Right kidney (tissue), 1 donor: ENCODE data around the gene TSHZ2.
"Not testable (repeated sequence)": the region's sequence is repeated elsewhere in the genome, so short reads cannot be mapped to it uniquely, and the experiment has no call there.

Experiments used
- DNase-seq: peaks from one replicate; pipeline ENCODE4 v3.0.0-alpha.2; 2016

The TSHZ2 gene

DNA sequence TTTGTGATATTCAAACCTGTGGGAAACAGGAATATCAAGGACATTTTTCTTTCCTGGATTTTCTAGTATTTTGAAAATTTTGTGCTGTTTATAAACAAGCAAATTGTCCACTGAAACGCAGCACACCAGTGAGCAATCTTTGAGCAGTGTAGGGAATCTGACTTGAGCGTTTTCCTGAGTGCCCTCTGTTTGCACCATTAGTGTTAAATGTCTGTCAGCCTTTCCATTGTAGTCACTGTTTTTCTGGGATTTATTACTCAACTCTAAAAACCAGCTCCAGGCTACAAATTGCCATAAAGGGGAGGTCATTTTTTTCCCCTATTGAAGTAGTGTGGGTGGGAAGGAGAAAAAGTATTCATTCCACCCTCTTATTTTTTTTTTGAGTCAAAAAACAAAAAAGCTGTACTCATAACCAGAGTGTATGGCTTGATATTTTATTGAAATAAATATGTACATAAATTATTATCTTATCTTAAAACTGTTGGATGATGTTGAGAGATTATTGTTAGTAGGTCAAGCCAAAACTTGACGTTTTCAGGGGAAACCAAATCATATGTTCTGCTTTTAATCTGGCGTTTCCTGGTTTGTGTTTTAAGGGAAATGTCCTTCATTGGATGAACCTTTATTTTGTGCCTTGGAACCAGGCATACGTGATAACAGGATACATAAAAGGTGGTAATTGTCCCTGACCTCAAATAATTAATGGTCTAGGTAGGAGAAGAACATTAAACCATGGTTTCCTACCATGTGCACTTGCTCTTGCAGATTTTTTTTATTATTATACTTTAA, 51.8 kb downstream of the TSHZ2 start:
- DNase-seq: no peak

DNA sequence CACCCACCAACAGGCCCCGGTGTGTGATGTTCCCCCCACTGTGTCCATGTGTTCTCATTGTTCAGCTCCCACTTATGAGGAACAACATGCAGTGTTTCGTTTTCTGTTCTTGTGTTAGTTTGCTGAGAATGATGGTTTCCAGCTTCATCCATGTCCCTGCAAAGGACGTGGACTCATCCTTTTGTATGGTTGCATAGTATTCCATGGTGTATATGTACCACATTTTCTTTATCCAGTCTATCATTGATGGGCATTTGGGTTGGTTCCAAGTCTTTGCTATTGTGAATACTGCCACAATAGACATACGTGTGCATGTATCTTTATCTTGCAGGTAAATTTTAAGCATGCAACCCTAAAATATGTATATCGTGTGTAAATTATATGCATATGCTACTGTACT, 52.5 kb downstream of the TSHZ2 start:
- DNase-seq: not testable (repeated sequence)

DNA sequence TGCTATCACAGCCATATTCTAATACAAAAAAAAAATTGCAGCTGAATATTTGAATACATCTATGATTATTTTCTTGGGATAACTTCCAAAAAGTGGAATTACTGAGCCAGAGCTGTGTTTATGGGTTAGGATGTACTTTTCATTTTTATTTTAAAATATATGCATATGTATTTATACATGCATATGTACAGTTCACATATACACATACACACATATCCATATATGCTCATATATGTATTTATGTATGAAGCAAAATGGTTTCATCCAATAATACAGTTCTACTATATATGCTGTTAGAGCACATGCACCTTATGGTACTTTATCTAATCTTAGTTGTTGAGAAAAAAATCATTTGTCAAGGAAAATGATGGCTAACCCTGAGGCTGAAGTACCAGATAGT, 54.9 kb downstream of the TSHZ2 start:
- DNase-seq: no peak

DNA sequence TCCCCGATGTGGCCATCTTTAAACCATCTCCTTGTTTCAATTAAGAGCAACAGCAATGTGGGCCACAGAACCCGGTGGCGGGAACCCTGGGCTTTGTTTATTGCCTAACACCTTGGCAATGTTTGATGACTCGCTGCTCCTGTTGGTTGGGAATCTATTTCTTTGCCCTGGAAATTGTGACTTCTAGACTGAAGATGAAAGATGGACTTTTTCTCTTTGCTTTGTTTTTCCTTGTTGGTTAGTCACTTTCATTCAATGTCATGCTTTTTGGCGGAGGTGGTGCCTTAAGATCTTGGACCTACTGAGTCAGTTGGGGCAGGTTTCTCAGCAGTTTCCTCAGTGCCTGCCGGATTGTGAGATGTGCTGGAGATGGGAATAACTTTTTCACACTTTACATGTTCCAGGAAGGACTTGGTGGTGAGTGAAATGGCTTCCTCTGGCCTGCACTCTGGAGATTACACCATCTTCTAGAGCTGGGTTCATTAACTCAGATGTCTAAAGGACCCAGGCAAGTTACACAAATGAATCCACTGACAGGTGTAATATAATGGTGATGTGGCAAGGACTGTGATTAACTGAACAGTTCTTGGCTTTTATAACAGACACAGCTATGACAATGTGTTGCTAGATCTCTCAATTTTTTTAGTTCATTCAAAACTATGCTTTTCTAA, 56.3 kb downstream of the TSHZ2 start:
- DNase-seq: no peak

DNA sequence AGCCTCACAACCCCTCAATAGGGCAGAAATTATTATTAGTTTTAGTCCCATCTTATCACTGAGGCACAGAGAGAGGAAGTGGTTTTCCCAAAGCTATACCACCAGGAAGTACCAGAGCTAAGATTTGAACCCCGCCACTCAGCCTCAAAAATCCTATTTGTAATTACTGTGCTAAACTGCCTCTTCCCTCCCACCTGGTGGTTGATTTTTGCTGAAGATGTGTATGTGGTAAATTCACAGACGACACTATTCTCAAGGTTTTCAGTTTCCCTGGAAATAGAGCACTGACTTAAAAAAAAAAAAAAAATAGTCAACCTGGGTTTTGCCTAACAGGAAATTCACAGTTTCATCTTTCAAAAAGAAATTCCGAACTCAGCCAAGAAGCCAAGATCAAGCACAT, 57.9 kb downstream of the TSHZ2 start:
- DNase-seq: no peak

DNA sequence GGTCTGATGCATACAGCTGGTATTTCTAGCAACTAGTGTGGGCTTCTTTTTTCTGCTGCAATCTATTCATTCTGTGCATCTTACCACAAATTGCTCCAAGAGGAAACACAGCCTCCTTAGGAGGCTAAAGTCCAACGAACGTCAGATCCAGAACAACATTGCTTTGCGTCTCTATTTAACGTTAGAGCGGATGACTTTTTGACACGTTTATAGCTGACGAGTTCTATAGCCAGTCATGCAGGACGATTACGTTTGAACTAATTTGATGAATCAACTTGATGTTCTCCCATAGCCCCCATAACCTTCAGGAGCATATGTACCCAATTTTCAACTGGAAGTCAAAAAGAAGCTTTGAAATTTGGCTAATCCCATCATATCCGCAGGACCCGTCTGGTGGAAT, 59.9 kb downstream of the TSHZ2 start:
- no peak for DNase-seq

DNA sequence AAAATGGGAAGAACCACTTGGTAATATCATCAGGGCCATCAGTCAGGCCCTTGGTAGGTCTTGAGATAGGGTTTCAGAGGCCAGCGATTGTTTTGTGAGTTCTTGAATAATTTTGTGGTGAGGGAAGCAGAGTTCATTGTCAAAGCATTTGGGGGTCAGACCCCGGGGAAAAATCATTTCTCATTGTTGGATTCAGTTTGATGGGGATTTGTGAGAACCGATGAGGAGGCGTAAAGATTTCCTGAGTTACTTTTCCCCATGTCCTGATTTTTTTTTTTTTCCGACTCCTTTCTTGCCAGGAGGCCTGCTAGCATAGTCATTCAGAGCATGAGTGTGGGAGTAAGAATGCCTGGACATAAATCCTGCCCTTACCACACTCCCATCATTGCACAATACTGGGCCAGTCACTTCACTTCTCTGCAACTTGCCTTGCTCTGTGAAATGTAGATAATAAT, 60.3 kb downstream of the TSHZ2 start:
- DNase-seq: peak; percentile 40

DNA sequence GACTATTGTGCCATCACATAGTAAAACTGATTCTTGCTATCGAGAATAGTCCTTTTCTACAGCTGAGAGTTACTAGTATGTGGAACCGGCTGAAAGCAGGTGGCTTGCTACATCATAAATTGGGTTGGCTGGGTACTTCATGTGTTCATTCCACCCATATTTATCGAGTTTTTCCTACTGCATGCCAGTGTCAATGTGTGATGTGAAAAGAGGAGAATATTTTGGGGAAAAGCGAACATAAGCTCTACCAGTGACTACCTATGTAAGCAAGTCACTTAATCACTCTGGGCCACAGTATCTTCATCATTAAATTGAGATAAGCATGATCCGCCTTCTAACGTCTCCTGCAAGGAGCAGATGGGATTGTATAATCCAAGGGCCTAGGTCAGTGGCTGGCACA, 61.0 kb downstream of the TSHZ2 start:
- no peak for DNase-seq

DNA sequence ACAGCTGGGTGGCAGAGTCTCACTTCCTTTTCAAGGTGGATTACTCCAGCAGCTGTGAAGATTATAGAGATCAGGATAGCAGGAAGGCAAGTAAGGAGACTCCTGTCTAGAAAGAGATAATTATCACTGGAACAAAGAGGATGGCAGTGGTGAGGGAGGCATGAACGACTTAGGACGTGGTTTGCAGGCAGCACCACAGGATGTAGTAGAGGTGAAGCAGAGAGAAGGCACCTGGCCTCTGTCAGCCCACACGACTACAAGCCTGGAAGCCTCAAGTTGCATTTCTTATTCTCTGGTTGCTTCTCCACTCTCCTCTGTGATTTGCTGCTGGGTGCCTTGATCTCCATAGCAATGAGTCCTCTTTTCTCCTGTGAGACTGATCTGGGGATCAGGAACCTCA, 62.7 kb downstream of the TSHZ2 start:
- no peak for DNase-seq

DNA sequence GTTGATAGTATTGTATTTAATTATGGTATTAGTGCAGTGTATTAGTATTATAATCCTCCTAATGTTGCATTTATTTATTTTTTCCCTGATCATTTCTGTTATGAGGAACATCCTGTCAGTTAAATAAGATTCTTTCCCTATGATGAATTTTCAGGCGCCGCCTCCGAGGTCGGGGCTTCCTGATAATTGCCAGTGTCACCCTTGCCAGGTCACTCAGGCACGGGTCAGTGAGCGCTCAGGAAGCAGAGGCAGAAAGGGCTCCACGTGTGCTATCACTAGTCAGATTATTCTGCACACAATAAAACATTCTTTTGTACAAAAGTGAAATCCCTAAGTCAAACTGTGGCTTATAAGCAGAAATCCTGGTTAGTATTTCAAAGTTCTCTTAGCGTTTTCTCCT, 64.8 kb downstream of the TSHZ2 start:
- DNase-seq: no peak

DNA sequence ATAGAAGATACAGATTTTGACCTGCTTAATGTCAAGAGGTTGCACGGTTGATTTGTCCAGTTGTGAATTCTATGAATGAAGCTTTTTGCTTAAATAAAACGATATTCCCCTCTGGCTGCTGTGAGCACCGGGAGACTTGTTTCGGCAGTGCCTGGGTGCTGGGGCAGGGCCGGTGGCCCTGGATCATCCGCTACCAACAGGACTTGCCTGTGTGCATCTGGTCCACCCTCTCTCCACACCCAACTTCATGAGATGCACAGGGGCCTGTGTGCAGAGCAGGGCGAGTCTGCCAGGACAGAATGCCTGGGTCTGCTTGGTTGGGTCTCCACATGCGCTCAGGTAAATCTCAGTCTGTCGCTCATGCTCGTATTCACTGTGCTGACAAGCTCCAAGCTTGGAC, 65.5 kb downstream of the TSHZ2 start:
- no peak for DNase-seq

DNA sequence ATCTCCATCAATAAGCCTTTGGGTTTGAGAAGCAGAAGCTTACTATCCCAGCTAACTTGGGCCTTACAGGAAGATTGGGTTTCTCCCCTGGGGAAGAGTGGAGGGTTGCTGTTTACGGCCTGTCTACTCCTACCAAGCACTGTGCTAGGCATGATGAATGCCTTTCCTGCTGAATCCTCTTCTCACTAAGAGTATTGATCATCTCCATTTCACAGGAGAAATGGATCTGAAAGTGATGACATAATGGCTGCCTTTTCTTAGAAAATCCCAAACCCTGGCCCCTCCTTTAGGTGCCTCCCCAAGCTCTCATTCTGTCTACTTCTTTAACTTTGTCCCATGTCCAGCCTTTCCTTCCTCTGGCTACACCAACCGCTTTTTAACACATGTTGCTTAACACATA, 66.1 kb downstream of the TSHZ2 start:
- DNase-seq: no peak

DNA sequence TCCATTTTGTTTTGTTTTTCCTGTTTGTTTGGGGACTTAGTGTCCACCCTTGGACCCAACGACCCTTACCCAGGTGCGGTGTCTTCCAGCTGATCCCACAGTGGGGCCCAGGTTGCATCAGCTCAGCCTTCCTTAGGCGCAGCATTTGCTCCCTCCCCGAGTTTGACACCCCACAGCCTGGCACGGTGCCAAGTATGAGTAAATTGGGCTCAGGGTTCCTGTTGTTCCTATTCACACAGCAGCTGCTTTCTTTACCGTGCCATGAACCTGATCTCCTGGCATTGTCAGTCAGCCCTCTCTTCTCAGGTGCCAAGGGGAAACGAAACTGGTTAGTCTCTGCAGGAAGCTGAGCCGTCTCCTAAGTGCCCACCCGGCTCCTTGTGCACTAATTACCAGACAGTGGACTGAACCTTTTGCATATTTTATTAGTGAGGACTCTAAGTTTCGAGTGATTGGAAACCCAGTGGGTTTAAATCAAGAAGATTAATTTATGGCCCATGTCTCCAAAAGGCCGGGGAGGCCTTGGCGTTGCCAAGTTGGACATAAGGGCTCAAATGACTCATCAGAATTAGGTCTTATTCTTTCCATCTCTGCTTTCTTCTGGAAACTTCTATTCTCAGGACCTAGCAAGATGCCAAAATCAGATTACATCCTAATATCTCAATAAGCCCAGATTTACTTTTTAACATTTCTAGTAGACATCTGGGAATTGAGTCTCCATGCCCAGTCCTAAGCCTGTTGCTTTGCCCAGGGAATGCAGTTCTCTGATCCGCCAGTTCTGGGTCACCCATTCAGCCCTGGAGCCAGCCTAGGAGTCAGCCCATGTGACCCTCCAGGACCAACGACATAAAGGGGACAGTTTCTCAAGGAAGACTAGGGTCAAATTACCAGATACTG, 68.8 kb downstream of the TSHZ2 start:
- DNase-seq: no peak

DNA sequence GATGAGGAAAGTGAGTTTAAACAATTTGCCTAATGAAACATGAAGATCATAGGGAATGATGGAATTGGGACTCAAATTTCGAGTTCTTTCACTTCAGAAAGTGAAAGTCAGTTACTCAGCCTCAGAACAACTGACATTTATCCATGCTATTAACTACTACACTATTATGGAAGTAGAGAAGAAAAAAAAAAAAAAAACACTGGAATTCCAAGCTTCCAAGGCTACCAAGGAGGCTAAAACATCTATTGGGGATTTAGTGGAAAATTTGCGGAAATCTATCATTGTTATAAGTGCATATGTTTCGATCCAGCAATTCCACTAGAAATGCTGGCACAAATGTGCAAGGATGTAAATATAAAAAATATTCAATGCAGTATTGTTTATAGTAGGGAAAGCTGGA, 70.4 kb downstream of the TSHZ2 start:
- no peak for DNase-seq

DNA sequence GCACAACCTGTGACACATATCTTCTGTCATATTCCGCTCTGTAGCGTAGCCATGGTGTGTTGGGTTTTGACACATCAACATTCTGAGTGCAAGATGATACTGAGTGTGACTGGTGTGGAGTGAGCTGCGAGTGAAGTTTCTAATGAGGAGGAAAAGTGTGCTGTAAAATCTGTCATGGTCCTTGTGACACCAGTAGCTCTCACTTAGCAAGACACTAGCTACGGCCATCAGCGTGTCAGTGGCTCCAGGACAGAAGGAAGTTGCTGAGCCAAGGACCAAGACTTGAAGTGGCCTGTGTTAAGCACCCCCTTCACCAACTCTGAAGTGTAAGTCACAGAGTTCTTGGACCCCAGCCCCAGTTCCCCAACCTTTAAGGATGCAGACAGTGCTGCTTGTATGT, 72.1 kb downstream of the TSHZ2 start:
- no peak for DNase-seq

DNA sequence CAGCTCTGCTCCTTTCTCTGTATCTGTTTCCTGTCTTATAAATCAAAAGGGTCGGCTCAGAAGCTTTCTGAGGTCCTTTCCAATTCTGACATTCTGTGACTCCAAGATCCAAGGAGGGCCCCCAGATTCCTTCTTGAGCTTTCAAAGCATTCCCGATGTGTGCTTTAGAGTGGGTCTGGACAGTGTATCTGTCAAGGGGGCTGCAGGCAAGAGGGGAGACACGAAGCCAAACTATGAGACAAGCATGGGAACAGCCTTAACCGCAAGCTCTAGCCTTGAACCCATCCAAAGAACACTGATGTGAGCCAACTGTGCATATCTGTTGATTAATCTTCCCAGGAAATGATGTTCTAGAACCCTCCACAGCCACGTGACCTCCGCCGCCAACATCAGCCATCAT, 73.8 kb downstream of the TSHZ2 start:
- no peak for DNase-seq

DNA sequence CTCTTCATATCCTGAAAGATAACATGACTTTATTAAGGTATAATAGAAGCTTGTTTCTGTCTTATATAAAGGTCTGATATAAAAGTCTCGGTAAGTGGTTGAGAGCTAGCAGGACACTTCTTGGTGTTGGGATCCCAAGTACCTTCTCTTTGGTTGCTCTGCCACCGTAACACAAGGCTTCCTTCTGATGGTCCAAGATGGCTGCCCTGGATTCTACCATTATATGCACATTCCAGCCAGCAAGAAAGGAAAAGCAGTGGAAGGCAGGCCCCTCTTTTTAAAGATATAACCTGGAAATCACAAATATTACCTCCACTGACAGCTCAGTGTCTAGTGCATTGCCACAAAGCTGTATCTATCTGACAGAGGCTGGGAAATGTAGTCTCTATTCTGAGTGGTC, 75.0 kb downstream of the TSHZ2 start:
- DNase-seq: no peak

DNA sequence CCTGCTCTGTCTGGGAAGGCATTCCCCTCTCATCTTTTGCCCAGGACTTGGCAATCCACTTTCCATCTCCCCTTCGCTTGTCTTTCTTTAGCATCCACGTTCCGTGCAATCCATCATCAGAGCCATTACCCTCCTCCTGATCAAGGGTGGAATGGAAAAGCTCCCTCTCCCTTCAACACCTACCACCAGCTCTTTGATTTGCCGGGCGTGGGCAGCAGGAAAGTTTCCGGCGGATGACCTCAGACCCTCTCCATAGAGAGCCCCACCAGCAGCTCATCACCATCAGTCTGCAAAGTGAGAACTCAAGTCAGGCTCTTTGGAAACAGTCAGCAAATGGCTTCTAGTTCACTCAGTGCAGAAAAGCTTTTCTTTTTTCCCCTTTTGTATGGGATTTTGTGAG, 76.2 kb downstream of the TSHZ2 start:
- DNase-seq: no peak

DNA sequence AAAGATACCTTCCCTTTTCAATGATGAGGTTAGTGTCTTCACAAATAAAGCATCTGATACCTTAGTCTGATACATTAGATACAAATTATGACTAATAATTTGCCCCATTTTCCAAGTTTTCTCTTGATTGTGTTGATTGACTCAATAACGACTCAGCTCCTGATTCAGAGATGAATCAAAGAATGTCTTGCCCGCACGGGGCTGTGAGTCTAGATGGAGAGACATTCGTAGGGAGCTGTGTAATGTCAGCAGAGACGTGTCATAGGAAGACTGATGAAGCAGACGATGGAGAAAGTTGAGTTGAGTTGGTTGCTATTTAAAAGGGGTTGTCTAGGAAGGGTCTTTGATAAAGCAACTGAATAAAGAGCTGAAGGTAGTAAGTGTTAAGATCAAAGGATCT, 78.2 kb downstream of the TSHZ2 start:
- no peak for DNase-seq

DNA sequence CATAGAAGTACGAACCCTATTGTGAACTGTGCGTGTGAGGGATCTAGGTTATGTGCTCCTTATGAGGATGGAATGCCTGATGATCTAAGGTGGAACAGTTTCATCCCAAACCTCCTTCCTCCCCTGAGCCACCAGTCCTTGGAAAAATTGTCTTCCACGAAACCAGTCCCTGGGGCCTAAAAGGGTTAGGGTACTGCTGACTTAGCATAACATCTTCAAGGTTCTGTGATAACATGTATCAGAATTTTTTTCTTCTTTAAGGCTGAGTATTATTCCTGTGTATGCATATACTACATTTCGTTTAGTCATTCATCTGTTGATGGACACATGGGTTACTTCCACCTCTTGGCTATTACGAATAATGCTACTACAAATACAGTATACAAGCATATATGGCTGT, 80.2 kb downstream of the TSHZ2 start:
- DNase-seq: no peak

DNA sequence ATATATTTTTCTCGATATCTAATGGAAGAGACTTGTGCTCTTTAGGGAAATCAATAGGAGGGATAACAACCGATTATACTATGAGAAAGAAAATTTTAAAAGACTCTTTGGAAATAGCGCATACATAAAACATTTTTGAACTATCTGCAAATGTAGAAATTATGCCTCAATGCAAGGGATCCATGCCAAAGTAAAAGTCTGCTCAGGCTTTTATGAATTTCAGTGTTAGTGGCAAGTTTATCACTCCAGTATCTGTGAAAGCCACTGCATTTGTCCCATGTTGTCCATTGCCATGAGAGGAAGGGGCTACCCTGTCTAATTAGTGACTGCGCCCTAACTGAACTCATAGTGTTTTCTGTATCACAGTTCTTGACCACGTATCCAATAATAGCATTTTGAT, 81.4 kb downstream of the TSHZ2 start:
- DNase-seq: no peak

DNA sequence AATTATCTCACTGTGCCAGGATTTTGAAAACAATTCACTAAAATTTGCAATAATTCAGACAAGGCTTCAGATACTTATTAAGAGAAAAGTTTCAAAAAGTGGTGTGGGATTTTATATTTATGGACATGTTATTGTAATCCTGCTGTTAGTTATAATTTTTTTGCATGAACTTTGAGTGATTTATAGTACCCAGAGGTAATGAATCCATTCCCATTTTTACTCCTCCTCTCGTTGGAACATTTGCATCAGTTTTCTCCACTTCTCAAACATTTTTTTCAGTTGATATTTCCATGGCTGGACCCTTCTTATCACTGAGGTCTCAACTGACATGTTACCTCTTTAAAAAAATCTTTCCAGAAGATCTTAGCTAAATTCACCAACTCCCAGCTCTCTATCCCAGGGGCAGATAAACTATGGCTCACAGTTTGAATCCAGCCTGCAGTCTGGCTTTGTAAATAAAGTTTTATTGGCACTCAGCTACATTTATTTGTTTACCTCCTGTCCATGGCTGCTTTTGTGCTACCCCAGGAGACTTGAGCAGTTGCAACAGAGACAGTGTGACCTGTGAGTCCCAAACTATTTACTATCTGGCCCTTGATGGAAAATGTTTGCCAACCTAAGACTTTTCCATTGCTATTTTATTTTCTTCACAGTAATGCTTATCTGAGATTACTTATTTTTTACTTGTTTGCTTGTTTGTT, 83.4 kb downstream of the TSHZ2 start:
- no peak for DNase-seq

DNA sequence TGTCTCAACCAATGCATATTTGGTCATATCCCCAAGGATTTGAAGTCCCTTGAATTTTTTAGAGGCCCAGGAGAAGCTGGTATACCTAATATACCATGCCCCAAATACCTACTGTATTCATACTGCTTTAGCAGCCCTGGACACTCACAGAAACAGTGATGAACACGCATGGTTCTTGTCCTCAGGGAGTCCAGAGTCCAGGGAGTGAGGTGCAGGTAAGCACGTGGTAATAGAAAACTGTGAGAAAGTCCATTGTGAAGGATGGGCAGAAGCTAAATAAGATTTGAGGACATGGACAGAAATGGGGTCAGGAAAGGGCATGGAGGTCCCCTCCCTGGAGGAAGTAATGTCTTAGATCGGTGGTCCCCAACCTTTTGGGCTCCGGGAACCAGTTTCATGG, 85.4 kb downstream of the TSHZ2 start:
- no peak for DNase-seq
